GM23338 (cell line): ENCODE measurements around the gene CFAP58. TPM values are rescaled to one million over a fixed set of nuclear protein-coding genes. Genes with fewer than 3 reads are reported as not detected.

Experiments used
- ATAC-seq: fragments of 200-7000 bp; cut with Tn5 transposase; 3 replicates; pipeline ENCODE4 v1.9.1; 2020
- DNase-seq: peaks from one replicate; pipeline ENCODE4 v3.0.0-alpha.2; 2015; ENCODE audit warnings: low spot score
- H2AFZ ChIP-seq: fragments of 200-600 bp; sonication (generic); 2 replicates; pipeline ENCODE4 v1.8.0; 2016; ENCODE audit warnings: antibody characterized with exemption, mild to moderate bottlenecking, moderate library complexity
- H3F3A ChIP-seq: fragments of 200-600 bp; sonication (generic); replicated peaks from 2 replicates; pipeline ENCODE4 v1.8.0; 2017; ENCODE audit warnings: antibody characterized with exemption, mixed run types, low read depth
- H3K27ac ChIP-seq: fragments of 200-600 bp; sonication (generic); 2 replicates; pipeline ENCODE4 v1.6.1; 2016; ENCODE audit warnings: low read depth
- H3K27me3 ChIP-seq: fragments of 200-600 bp; sonication (generic); 2 replicates; pipeline ENCODE4 v1.8.0; 2016; ENCODE audit warnings: mild to moderate bottlenecking, mixed run types, moderate library complexity; ENCODE audit not compliant: insufficient read depth
- H3K36me3 ChIP-seq: fragments of 200-600 bp; sonication (generic); 2 replicates; pipeline ENCODE4 v1.8.0; 2016; ENCODE audit warnings: mild to moderate bottlenecking; ENCODE audit not compliant: insufficient read depth
- H3K4me1 ChIP-seq: fragments of 200-600 bp; sonication (generic); 2 replicates; pipeline ENCODE4 v1.8.0; 2016; ENCODE audit warnings: mild to moderate bottlenecking, moderate library complexity; ENCODE audit not compliant: insufficient read depth
- H3K4me2 ChIP-seq: fragments of 200-600 bp; sonication (generic); 2 replicates; pipeline ENCODE4 v1.7.1; 2017; ENCODE audit warnings: mixed run types
- H3K4me3 ChIP-seq: fragments of 200-600 bp; sonication (generic); 2 replicates; pipeline ENCODE4 v1.6.1; 2016; ENCODE audit warnings: mixed run types
- H3K79me2 ChIP-seq: fragments of 200-600 bp; sonication (generic); replicated peaks from 2 replicates; pipeline ENCODE4 v1.8.0; 2017; ENCODE audit warnings: mild to moderate bottlenecking; ENCODE audit not compliant: insufficient read depth
- H3K9me2 ChIP-seq: fragments of 200-600 bp; sonication (generic); 2 replicates; pipeline ENCODE4 v1.8.0; 2017; ENCODE audit not compliant: insufficient read depth
- H4K20me1 ChIP-seq: fragments of 200-600 bp; sonication (generic); replicated peaks from 2 replicates; pipeline ENCODE4 v1.8.0; 2017; ENCODE audit warnings: mild to moderate bottlenecking; ENCODE audit not compliant: insufficient read depth
- H3K27ac Mint-ChIP-seq: 2 replicates; pipeline ENCODE4 v1.8.0; 2020; ENCODE audit warnings: inconsistent platforms, mild to moderate bottlenecking, moderate library complexity, mixed read lengths
- H3K27me3 Mint-ChIP-seq: 3 replicates; pipeline ENCODE4 v1.8.0; 2022; ENCODE audit warnings: low read depth, mild to moderate bottlenecking, moderate library complexity, mixed read lengths, inconsistent platforms; ENCODE audit not compliant: insufficient read depth, poor library complexity
- H3K36me3 Mint-ChIP-seq: 3 replicates; pipeline ENCODE4 v1.8.0; 2021; ENCODE audit warnings: low read depth, mild to moderate bottlenecking, inconsistent platforms, moderate library complexity, mixed read lengths
- H3K4me1 Mint-ChIP-seq: 3 replicates; pipeline ENCODE4 v1.8.0; 2020; ENCODE audit warnings: mild to moderate bottlenecking, inconsistent platforms, mixed read lengths
- H3K4me3 Mint-ChIP-seq: 3 replicates; pipeline ENCODE4 v1.8.0; 2021; ENCODE audit warnings: moderate library complexity, mild to moderate bottlenecking, inconsistent platforms, mixed read lengths
- H3K9me3 Mint-ChIP-seq: 3 replicates; pipeline ENCODE4 v1.8.0; 2020; ENCODE audit warnings: moderate library complexity, mild to moderate bottlenecking, inconsistent platforms, mixed read lengths
- CTCF ChIP-seq, 2 experiments: fragments of 200-600 bp in 1 of 2; sonication (generic) in 1 of 2; conservative IDR thresholded peaks; 2 replicates each; pipeline versions ENCODE4 v1.5.1 to v1.6.1; 2016 to 2017; ENCODE audit warnings: antibody characterized with exemption in 2 of 2, low read depth in 2 of 2, mild to moderate bottlenecking in 2 of 2, moderate library complexity in 1 of 2
- EZH2 ChIP-seq: fragments of 200-600 bp; sonication (generic); IDR thresholded peaks from one replicate; pipeline ENCODE4 v1.8.0; 2017; ENCODE audit warnings: antibody characterized with exemption, mild to moderate bottlenecking, low read depth; ENCODE audit not compliant: unreplicated experiment
- JUNB ChIP-seq: IDR thresholded peaks from one replicate; pipeline ENCODE4 v1.6.1; 2016; ENCODE audit warnings: antibody characterized with exemption; ENCODE audit not compliant: unreplicated experiment
- NANOG ChIP-seq: IDR thresholded peaks from 2 replicates; pipeline ENCODE4 v1.6.1; 2016; ENCODE audit warnings: antibody characterized with exemption, borderline replicate concordance
- POLR2AphosphoS5 ChIP-seq: IDR thresholded peaks from 2 replicates; pipeline ENCODE4 v1.6.1; 2016; ENCODE audit warnings: antibody characterized with exemption, low read depth
- STAT1 ChIP-seq: IDR thresholded peaks from one replicate; pipeline ENCODE4 v1.6.1; 2016; ENCODE audit warnings: antibody characterized with exemption; ENCODE audit not compliant: unreplicated experiment
- polyA plus RNA-seq: library from polyadenylated mRNA; unstranded; fragments of >200 nt; fragmentation: Nextera tagmentation; extraction: Ambion mirVana; gene quantifications from 2 replicates; pipeline ENCODE4 v1.2.1, GENCODE V29; 2016
- total RNA-seq: library from RNA; depleted of rRNA; stranded (reverse); fragments of >200 nt; shearing (Covaris generic); gene quantifications from 2 replicates; pipeline ENCODE4 v1.2.3, GENCODE V29; 2014
- TF ChIP-seq, protein P1 (sequence below): fragments of 250-450 bp; sonication (Bioruptor Pico); IDR thresholded peaks from 2 replicates; pipeline ENCODE4 v1.5.0; 2020; ENCODE audit warnings: mild to moderate bottlenecking, moderate library complexity

Gene CFAP58
- total and polyA plus RNA-seq, 2 experiments from 2014 or later, result 0.63 to 0.89 TPM

- TF ChIP-seq, protein P1, sequence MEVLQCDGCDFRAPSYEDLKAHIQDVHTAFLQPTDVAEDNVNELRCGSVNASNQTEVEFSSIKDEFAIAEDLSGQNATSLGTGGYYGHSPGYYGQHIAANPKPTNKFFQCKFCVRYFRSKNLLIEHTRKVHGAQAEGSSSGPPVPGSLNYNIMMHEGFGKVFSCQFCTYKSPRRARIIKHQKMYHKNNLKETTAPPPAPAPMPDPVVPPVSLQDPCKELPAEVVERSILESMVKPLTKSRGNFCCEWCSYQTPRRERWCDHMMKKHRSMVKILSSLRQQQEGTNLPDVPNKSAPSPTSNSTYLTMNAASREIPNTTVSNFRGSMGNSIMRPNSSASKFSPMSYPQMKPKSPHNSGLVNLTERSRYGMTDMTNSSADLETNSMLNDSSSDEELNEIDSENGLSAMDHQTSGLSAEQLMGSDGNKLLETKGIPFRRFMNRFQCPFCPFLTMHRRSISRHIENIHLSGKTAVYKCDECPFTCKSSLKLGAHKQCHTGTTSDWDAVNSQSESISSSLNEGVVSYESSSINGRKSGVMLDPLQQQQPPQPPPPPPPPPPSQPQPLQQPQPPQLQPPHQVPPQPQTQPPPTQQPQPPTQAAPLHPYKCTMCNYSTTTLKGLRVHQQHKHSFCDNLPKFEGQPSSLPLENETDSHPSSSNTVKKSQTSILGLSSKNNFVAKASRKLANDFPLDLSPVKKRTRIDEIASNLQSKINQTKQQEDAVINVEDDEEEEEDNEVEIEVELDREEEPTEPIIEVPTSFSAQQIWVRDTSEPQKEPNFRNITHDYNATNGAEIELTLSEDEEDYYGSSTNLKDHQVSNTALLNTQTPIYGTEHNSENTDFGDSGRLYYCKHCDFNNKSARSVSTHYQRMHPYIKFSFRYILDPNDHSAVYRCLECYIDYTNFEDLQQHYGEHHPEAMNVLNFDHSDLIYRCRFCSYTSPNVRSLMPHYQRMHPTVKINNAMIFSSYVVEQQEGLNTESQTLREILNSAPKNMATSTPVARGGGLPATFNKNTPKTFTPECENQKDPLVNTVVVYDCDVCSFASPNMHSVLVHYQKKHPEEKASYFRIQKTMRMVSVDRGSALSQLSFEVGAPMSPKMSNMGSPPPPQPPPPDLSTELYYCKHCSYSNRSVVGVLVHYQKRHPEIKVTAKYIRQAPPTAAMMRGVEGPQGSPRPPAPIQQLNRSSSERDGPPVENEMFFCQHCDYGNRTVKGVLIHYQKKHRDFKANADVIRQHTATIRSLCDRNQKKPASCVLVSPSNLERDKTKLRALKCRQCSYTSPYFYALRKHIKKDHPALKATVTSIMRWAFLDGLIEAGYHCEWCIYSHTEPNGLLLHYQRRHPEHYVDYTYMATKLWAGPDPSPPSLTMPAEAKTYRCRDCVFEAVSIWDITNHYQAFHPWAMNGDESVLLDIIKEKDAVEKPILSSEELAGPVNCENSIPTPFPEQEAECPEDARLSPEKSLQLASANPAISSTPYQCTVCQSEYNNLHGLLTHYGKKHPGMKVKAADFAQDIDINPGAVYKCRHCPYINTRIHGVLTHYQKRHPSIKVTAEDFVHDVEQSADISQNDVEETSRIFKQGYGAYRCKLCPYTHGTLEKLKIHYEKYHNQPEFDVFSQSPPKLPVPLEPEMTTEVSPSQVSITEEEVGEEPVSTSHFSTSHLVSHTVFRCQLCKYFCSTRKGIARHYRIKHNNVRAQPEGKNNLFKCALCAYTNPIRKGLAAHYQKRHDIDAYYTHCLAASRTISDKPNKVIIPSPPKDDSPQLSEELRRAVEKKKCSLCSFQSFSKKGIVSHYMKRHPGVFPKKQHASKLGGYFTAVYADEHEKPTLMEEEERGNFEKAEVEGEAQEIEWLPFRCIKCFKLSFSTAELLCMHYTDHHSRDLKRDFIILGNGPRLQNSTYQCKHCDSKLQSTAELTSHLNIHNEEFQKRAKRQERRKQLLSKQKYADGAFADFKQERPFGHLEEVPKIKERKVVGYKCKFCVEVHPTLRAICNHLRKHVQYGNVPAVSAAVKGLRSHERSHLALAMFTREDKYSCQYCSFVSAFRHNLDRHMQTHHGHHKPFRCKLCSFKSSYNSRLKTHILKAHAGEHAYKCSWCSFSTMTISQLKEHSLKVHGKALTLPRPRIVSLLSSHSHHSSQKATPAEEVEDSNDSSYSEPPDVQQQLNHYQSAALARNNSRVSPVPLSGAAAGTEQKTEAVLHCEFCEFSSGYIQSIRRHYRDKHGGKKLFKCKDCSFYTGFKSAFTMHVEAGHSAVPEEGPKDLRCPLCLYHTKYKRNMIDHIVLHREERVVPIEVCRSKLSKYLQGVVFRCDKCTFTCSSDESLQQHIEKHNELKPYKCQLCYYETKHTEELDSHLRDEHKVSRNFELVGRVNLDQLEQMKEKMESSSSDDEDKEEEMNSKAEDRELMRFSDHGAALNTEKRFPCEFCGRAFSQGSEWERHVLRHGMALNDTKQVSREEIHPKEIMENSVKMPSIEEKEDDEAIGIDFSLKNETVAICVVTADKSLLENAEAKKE (CRISPR knock-in tag), result no peak
- TF ChIP-seq NANOG (no peak), JUNB (no peak)
These were observed 49.3 kb upstream of the CFAP58 start (continued) for GRCh38 chr10:104304356-104304745.

- ATAC-seq, result no peak
- Histone ChIP-seq H3K79me2 (no peaks in the 10 kb centered on the region), H4K20me1 (no peaks in the 10 kb centered on the region), H3K4me1 (no peaks in the 10 kb centered on the region), H3K27ac (no peak overlapping the region), H2AFZ (no peak overlapping the region), H3K4me3 (no peak overlapping the region), H3K9me2 (peaks cover 6% of the 10 kb centered on the region; the same call in 1 of the 2 replicates), H3K36me3 (peaks cover 6% of the 10 kb centered on the region; the same call in 1 of the 2 replicates), H3F3A (no peaks in the 10 kb centered on the region), H3K27me3 (no peaks in the 10 kb centered on the region), H3K4me2 (no peak overlapping the region)
- no peak for DNase-seq
- Mint-ChIP-seq H3K27ac (no peak overlapping the region), H3K4me1 (peaks cover 16% of the 10 kb centered on the region), H3K4me3 (no peak overlapping the region; the same call in 2 of the 3 replicates), H3K27me3 (peaks cover 7% of the 10 kb centered on the region), H3K9me3 (peaks cover 29% of the 10 kb centered on the region), H3K36me3 (peaks cover 47% of the 10 kb centered on the region)
- TF ChIP-seq POLR2AphosphoS5 (no peak), CTCF (conservative IDR thresholded peaks at IDR 0.05; ENCODE audit: low read depth in 2 of 2) (no peak), EZH2 (no peak), STAT1 (no peak)
- TF ChIP-seq, protein P1 (CRISPR knock-in tag), result no peak
These were observed 48.7 kb upstream of the CFAP58 start for GRCh38 chr10:104304927-104305326.
